ENCODE measurements around the gene RGL2. TPM values are rescaled to one million over a fixed set of nuclear protein-coding genes. Genes with fewer than 3 reads are reported as not detected.

The RGL2 gene
- total RNA-seq, 2 donors from 2014 or later: 85.6 to 98.0 TPM

DNA sequence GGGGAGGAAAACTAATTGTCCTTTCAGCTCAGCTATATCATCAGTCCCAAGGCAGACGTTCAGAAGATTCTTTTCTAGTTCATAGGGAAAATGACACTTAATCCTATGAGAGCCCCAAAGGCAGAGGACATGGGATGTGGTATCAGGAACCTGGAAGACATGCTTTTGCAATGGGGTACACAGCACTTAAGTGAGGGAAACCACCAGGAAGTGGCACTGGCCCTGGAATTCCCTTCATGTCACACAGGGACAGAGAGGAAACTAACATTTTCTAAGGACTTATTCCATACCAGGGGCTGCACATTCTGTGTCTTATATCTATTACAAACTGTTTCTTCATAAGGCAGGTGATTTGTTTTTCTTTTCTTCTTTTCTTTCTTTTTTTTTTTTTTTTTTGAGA, 55.3 kb downstream of the RGL2 start:
- 56 to 60% methylated on average over 1 of the region's 1 CpG for WGBS, 2 experiments (ENCODE audit: insufficient coverage in 1 of 2, insufficient read length in 1 of 2)
- H3K27me3 Mint-ChIP-seq (ENCODE audit: insufficient read depth): peaks cover 55% of the 10 kb centered on the region

DNA sequence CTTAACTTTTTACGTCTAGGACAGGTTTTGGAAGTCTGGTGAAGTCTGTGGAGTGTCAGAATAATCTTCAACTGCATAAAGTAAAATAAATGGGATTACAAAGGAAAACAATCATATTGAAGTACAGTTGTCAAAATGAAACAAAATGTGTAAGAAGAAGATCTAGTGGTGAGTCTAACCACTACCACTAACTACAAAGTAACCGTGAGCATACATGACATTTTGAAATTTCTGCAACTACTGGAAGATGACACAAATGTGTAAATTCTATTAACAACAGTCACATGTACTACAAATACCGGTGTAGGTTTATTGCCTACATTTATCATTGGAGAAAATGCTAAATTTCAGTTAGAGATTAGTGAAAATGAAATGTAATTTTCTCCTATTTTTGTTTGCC, 56.8 kb downstream of the RGL2 start:
- Histone ChIP-seq H3K9me3 (ENCODE audit: control insufficient read depth, low read length) (no peaks in the 10 kb centered on the region), H3K27me3 (ENCODE audit: control insufficient read depth, insufficient read depth, low read length, poor library complexity, severe bottlenecking) (peaks cover 39% of the 10 kb centered on the region), H3K9ac (ENCODE audit: extremely low read depth, low read length, poor library complexity, severe bottlenecking) (no peak overlapping the region), H3K27ac (ENCODE audit: low read depth, low read length) (no peak overlapping the region), H3K4me1 (ENCODE audit: control insufficient read depth, insufficient read depth, low read length) (no peaks in the 10 kb centered on the region), H3K4me3 (ENCODE audit: low read length) (no peak overlapping the region), H3K36me3 (ENCODE audit: control insufficient read depth, insufficient read depth, low read length) (no peaks in the 10 kb centered on the region)
- H3K27me3 Mint-ChIP-seq (ENCODE audit: insufficient read depth): peaks cover 46% of the 10 kb centered on the region
- no peaks in the 10 kb centered on the region for H3K9me3 Mint-ChIP-seq
- no peak for DNase-seq
- H3K4me1 Mint-ChIP-seq: peaks cover 2% of the 10 kb centered on the region
- H3K36me3 Mint-ChIP-seq (ENCODE audit: low read depth): no peaks in the 10 kb centered on the region
- 83 to 87% methylated on average over 1 to 3 of the region's 3 CpGs for whole genome bisulfite sequencing, 2 experiments (ENCODE audit: insufficient coverage in 1 of 2, insufficient read length in 1 of 2)
- TF ChIP-seq, protein P1, sequence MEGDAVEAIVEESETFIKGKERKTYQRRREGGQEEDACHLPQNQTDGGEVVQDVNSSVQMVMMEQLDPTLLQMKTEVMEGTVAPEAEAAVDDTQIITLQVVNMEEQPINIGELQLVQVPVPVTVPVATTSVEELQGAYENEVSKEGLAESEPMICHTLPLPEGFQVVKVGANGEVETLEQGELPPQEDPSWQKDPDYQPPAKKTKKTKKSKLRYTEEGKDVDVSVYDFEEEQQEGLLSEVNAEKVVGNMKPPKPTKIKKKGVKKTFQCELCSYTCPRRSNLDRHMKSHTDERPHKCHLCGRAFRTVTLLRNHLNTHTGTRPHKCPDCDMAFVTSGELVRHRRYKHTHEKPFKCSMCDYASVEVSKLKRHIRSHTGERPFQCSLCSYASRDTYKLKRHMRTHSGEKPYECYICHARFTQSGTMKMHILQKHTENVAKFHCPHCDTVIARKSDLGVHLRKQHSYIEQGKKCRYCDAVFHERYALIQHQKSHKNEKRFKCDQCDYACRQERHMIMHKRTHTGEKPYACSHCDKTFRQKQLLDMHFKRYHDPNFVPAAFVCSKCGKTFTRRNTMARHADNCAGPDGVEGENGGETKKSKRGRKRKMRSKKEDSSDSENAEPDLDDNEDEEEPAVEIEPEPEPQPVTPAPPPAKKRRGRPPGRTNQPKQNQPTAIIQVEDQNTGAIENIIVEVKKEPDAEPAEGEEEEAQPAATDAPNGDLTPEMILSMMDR (conservative IDR thresholded peaks at IDR 0.05): no peak
- no peak overlapping the region for H3K4me3 Mint-ChIP-seq
- H3K27ac Mint-ChIP-seq: no peak overlapping the region

More for the DNA sequence above, 55.3 kb downstream of the RGL2 start:
- no peak overlapping the region for H3K27ac ChIP-seq (ENCODE audit: low read depth, low read length)
- peaks cover 42% of the 10 kb centered on the region for H3K27me3 ChIP-seq (ENCODE audit: control insufficient read depth, insufficient read depth, low read length, poor library complexity, severe bottlenecking)
- Mint-ChIP-seq H3K4me1 (peaks cover 3% of the 10 kb centered on the region), H3K9me3 (no peaks in the 10 kb centered on the region), H3K27ac (no peak overlapping the region), H3K36me3 (ENCODE audit: low read depth) (no peaks in the 10 kb centered on the region), H3K4me3 (no peak overlapping the region)
- H3K4me3 ChIP-seq (ENCODE audit: low read length): no peak overlapping the region
- TF ChIP-seq, protein P1 (conservative IDR thresholded peaks at IDR 0.05): no peak
- H3K4me1 ChIP-seq (ENCODE audit: control insufficient read depth, insufficient read depth, low read length): peaks cover 1% of the 10 kb centered on the region
- no peaks in the 10 kb centered on the region for H3K36me3 ChIP-seq (ENCODE audit: control insufficient read depth, insufficient read depth, low read length)
- no peaks in the 10 kb centered on the region for H3K9me3 ChIP-seq (ENCODE audit: control insufficient read depth, low read length)
- no peak for DNase-seq
- H3K9ac ChIP-seq (ENCODE audit: extremely low read depth, low read length, poor library complexity, severe bottlenecking): no peak overlapping the region

Small RNA genes within 50 kb of the gene (microRNA-seq; reads per million reads assigned to microRNA genes)
- gene MIR6834 (ENCODE audit: borderline microRNAs expressed): not detected
- not detected for gene MIR6873 (ENCODE audit: borderline microRNAs expressed)

Other genes starting within 250 kb of the RGL2 start
- 1 to 10 TPM; 1.7 to 1.9 TPM for gene HLA-DPA1, start 225.3 kb downstream of the RGL2 start, total RNA-seq
- gene HLA-DPB1, start 223.0 kb downstream of the RGL2 start, total RNA-seq: 10 to 100 TPM; 13.5 to 20.6 TPM
- 1 to 10 TPM; 1.3 to 2.8 TPM for gene COL11A2, start 106.5 kb downstream of the RGL2 start, total RNA-seq
- 10 to 100 TPM; 24.8 to 27.2 TPM for gene RXRB, start 98.3 kb downstream of the RGL2 start, total RNA-seq
- 100 to 1,000 TPM; 123 to 163 TPM for gene SLC39A7, start 98.1 kb downstream of the RGL2 start, total RNA-seq
- gene HSD17B8, start 94.3 kb downstream of the RGL2 start, total RNA-seq: 1 to 10 TPM; 5.7 to 6.8 TPM
- 10 to 100 TPM; 31.0 to 31.8 TPM for gene RING1, start 90.4 kb downstream of the RGL2 start, total RNA-seq
- 10 to 100 TPM; 51.4 to 63.9 TPM for gene VPS52, start 27.1 kb downstream of the RGL2 start, total RNA-seq
- 1,000 to 10,000 TPM; 2,541 to 3,009 TPM for gene RPS18, start 26.9 kb downstream of the RGL2 start, total RNA-seq
- 1 to 10 TPM; 3.9 to 5.5 TPM for gene B3GALT4, start 21.8 kb downstream of the RGL2 start, total RNA-seq
- 10 to 100 TPM; 42.9 to 62.5 TPM for gene WDR46, start 9.7 kb downstream of the RGL2 start, total RNA-seq
- 10 to 100 TPM; 69.9 to 86.4 TPM for gene PFDN6, start 9.3 kb downstream of the RGL2 start, total RNA-seq
- 10 to 100 TPM in 1 of 2 donors, 1 to 10 TPM in 1; 7.0 to 11.1 TPM for gene TAPBP, start 15.1 kb upstream of the RGL2 start, total RNA-seq
- gene ZBTB22, start 18.8 kb upstream of the RGL2 start, total RNA-seq: 10 to 100 TPM; 15.2 to 19.8 TPM
- 10 to 100 TPM; 51.2 to 52.6 TPM for gene DAXX, start 24.0 kb upstream of the RGL2 start, total RNA-seq
- 10 to 100 TPM; 56.6 to 94.3 TPM for gene KIFC1, start 92.9 kb upstream of the RGL2 start, total RNA-seq
- 10 to 100 TPM; 71.4 to 75.7 TPM for gene PHF1, start 112.1 kb upstream of the RGL2 start, total RNA-seq
- 100 to 1,000 TPM; 198 to 219 TPM for gene CUTA, start 119.2 kb upstream of the RGL2 start, total RNA-seq
- gene SYNGAP1, start 121.1 kb upstream of the RGL2 start, total RNA-seq: 10 to 100 TPM; 90.2 to 94.2 TPM
- 10 to 100 TPM; 18.0 to 20.6 TPM for gene ZBTB9, start 155.6 kb upstream of the RGL2 start, total RNA-seq

Measured in endodermal cell (in vitro differentiated cells).